Measurements from ENCODE around the gene MAPRE2. TPM values are rescaled to one million over a fixed set of nuclear protein-coding genes. Genes with fewer than 3 reads are reported as not detected.

The MAPRE2 gene
- total RNA-seq, 1 donor from 2014 or later: 22.4 TPM

DNA sequence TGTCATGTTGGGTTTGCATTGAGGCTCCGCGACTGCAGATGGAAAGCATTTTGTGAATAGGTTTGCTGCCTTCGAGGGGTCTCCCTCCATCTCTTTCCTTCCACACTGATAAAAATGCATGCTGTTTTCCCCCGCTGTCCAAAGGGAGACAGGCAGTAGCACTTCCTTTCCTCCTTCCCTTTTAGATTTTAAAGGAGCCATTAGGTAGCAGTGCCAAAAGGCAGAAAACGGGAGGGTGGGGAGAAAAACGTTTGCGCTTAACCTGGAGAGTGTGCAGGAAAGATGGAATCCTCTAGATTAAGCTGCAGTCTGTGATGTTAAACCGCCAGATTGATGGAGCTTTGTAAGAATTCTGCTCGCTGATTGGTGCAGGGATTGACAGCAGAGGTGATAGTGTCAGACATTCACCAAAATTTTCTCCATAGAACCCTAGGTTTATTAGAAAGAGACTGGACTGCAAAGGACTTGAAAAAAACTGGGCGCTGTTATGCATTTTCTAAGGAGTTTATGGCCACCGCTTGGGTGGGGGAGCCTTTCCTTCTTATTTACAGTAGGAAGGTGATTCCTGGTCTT, 688 bp downstream of the MAPRE2 start:
- Histone ChIP-seq H3K27me3 (no peaks in the 10 kb centered on the region), H3K4me3 (peak overlapping the region; percentile 79 to 82), H3K4me1 (peaks cover 0 to 28% of the 10 kb centered on the region in 2 donors), H3K36me3 (no peaks in the 10 kb centered on the region), H3K27ac (peak overlapping the region; percentile 76 to 82), H3K9me3 (no peaks in the 10 kb centered on the region)
- TF ChIP-seq, protein P1, sequence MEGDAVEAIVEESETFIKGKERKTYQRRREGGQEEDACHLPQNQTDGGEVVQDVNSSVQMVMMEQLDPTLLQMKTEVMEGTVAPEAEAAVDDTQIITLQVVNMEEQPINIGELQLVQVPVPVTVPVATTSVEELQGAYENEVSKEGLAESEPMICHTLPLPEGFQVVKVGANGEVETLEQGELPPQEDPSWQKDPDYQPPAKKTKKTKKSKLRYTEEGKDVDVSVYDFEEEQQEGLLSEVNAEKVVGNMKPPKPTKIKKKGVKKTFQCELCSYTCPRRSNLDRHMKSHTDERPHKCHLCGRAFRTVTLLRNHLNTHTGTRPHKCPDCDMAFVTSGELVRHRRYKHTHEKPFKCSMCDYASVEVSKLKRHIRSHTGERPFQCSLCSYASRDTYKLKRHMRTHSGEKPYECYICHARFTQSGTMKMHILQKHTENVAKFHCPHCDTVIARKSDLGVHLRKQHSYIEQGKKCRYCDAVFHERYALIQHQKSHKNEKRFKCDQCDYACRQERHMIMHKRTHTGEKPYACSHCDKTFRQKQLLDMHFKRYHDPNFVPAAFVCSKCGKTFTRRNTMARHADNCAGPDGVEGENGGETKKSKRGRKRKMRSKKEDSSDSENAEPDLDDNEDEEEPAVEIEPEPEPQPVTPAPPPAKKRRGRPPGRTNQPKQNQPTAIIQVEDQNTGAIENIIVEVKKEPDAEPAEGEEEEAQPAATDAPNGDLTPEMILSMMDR (IDR thresholded peaks at IDR 0.05): no peak
- no peak for DNase-seq (ENCODE audit: low spot score in 2 of 2)
- intact Hi-C loops (cut with DNase I): loop anchor here (2.0 to 5.0 kb wide), 4 partner anchors 35 to 300 kb away; partner anchors contain the start of gene ZNF24

DNA sequence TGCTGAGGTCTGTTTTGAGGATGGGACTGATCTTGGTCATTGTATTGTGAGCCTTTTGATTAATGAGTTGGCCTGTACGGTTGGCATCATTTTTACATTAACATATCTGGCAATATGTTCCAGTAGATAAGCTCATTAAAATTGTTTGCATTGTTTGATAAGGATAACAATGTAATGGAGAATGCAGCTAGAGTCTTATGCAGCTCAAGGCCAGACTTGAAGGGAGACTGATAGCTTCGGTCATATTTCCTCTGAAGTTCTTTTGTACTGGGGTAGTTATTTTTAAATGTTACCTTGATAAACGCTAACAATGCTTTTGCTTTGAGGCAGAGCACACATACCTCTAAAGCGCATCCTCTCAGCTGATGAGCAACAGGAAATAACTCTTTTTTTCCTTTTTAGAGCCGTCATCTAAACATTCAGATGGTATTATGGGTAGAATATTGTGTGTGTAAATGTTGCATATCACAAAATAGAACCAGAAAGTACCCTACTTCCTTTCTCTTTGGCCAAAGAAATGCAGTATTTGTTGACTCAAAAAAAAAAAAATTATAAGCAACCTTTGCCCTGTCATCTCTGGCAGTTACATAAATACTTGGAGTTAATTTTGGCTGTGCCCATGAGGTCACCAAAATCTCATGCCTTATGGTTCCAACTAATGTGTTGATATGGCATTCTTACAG, 1.3 kb downstream of the MAPRE2 start:
- Histone ChIP-seq H3K9me3 (no peaks in the 10 kb centered on the region), H3K36me3 (no peaks in the 10 kb centered on the region), H3K27me3 (no peaks in the 10 kb centered on the region), H3K4me1 (peaks cover 0 to 28% of the 10 kb centered on the region in 2 donors), H3K4me3 (peak overlapping the region; percentile 79 to 82), H3K27ac (peak overlapping the region; percentile 76 to 82)
- no peak for DNase-seq (ENCODE audit: low spot score in 2 of 2)
- TF ChIP-seq, protein P1 (IDR thresholded peaks at IDR 0.05): no peak
- intact Hi-C loops (cut with DNase I): loop anchor here (5.0 kb wide), 3 partner anchors 35 to 300 kb away; partner anchors contain the start of gene ZNF24

DNA sequence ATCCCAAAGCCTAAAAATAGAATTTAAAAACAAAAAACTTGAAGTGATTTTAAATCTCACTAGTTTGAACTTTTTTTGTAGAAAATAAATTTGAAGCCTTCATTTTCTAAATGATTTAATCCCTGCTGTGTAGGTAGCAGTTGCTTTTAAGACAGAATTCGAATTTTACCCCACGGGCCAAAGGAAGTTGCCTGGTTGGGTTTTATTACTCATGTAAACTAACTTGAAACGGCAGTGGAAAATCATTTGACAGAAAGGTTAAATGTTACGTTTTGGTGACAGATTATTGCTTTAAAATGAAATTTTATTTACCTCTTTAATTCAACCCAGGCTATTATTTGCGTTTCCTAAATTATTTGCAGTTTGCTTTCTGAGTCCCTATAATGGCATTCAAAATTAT, 2.0 kb downstream of the MAPRE2 start:
- Histone ChIP-seq H3K27me3 (no peaks in the 10 kb centered on the region), H3K4me3 (peak overlapping the region; percentile 79 to 82), H3K36me3 (no peaks in the 10 kb centered on the region), H3K4me1 (peaks cover 0 to 30% of the 10 kb centered on the region in 2 donors), H3K27ac (peak overlapping the region; percentile 15 to 82), H3K9me3 (no peaks in the 10 kb centered on the region)
- TF ChIP-seq, protein P1 (IDR thresholded peaks at IDR 0.05): no peak
- no peak for DNase-seq (ENCODE audit: low spot score in 2 of 2)
- intact Hi-C loops (cut with DNase I): loop anchor here (5.0 kb wide), 3 partner anchors 36 to 299 kb away; partner anchors contain the start of gene ZNF24

DNA sequence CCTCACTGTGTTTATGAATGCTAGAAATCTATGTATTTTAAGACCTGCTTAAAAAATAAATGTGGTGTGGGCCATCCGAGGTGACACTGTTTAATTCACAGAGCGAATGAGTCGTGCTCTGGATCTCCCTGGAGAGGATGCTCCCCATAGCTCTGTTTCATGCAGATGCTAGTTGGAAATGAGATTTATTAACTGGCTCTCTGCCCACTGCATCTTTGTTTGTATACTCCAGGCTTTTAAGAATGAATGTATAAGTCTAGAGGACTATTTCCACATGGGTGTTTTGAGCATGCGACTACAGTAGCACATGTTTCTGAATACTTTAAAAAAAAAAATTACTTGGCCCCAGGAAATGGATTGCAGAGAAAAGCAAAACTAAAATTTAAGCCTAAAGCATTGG, 3.9 kb downstream of the MAPRE2 start:
- no peaks in the 10 kb centered on the region for H3K36me3 ChIP-seq
- no peak overlapping the region for H3K27ac ChIP-seq
- H3K9me3 ChIP-seq: no peaks in the 10 kb centered on the region
- H3K4me1 ChIP-seq: peaks cover 0 to 38% of the 10 kb centered on the region in 2 donors
- no peak overlapping the region for H3K4me3 ChIP-seq
- TF ChIP-seq, protein P1 (IDR thresholded peaks at IDR 0.05): no peak
- intact Hi-C loops (cut with DNase I): no loop called here
- no peak for DNase-seq (ENCODE audit: low spot score in 2 of 2)
- H3K27me3 ChIP-seq: no peaks in the 10 kb centered on the region

DNA sequence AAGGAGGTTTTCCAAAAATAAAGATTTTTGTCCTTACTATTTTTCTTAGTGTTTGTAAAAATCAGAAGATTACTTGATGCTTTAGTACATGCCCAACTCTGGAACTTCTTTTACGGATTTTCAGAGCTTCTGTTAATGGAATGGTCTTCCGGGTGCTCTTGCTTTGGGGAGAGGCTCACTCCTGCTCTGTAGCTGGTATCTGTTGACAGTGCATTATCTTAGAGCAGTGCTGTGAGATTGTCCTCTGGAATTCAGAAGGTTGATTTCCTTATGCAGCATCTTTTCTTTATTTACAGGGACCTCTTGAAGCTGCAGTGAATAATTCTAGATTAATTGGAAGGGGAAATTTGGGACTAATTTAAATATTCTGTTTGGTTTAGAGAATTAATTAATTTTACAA, 4.6 kb downstream of the MAPRE2 start:
- H3K27me3 ChIP-seq: no peaks in the 10 kb centered on the region
- DNase-seq (ENCODE audit: low spot score in 2 of 2): no peak
- H3K27ac ChIP-seq: no peak overlapping the region
- intact Hi-C loops (cut with DNase I): no loop called here
- H3K36me3 ChIP-seq: no peaks in the 10 kb centered on the region
- no peak overlapping the region for H3K4me3 ChIP-seq
- peaks cover 0 to 38% of the 10 kb centered on the region in 2 donors for H3K4me1 ChIP-seq
- H3K9me3 ChIP-seq: no peaks in the 10 kb centered on the region
- TF ChIP-seq, protein P1 (IDR thresholded peaks at IDR 0.05): no peak
